Adrenal gland (tissue), 5 donors: ENCODE measurements around the gene ACOT7.

Experiments
- CTCF ChIP-seq, 6 experiments: fragments of 450-650 bp in 4 of 6; fragments of 200-600 bp in 2 of 6; sonication (generic) in 1 of 6; IDR thresholded peaks; 1 replicate in 5 of 6; 2 replicates in 1 of 6; pipeline versions ENCODE4 v1.5.1 to v1.8.0; 2016 to 2021; ENCODE audit warnings: antibody characterized with exemption in 6 of 6, mild to moderate bottlenecking in 2 of 6, moderate library complexity in 1 of 6
- POLR2A ChIP-seq, 2 donors: fragments of 450-650 bp; IDR thresholded peaks; one replicate each; pipeline ENCODE4 v1.6.1; 2017; ENCODE audit warnings: antibody characterized with exemption in 2 of 2, mild to moderate bottlenecking in 2 of 2, moderate library complexity in 1 of 2
- donor health status: DM: no; HTN: no; CAD: no.

- TF ChIP-seq CTCF (IDR thresholded peaks at IDR 0.05) (no peak), POLR2A (IDR thresholded peaks at IDR 0.05) (no peak)
Measured at GRCh38 chr1:6248932-6249738, 144.4 kb downstream of the ACOT7 start.
